ENCODE data around the gene PPP1R13B.

PPP1R13B gene

DNA sequence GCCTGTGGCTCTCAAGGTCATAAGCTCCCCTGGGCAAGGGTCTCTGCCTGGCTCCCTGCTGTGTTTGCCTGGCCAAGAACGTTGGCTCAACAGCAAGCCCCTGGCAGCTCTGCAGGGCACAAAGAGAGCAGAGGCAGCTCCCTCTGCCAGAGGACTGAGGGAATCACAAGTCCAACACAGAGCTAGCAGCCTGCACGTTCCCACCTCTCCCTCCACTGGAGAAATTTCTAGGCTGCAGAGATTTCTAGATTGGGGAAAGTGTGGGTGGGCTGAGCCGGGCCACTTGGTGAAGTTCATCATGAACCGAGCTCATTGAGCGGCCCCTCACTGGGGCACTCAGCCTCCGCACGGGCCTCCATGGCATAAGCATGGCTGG is 111.9 kb downstream of the PPP1R13B start:
- H3K27ac ChIP-seq: peak overlapping the region; percentile 49
- POLR2A ChIA-PET (ENCODE audit: low non-redundant PET): no interaction called here
- no peak for DNase-seq (ENCODE audit: low spot score)
- TF ChIP-seq CTCF (conservative IDR thresholded peaks at IDR 0.05; ENCODE audit: low read depth): no peak
- CTCF ChIA-PET: interaction anchor here (0.5 to 1.1 kb wide), 3 partner anchors 14 to 245 kb away, joined by 3 to 4 read pairs (median 3); no protein-coding TSS in a partner anchor

DNA sequence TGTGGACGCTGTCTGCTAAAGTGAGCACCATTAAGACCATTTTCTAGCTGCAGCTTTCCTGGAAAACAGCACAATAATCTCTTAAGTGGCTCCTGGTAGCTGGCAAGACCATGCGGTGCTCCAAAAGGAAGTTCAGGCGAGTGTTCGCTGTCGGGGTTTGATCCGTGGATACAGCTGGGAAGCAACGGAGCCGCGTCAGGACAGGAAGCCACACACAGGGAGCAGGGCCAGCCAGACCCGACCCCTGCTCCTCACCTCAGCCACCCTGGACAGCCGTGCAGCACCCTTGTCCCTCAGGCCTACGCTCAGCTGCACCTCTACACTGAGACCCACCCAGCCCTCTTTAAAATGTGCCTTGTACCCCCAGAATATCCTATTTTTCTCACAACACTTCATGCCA is 112.4 kb downstream of the PPP1R13B start:
- POLR2A ChIA-PET (ENCODE audit: low non-redundant PET): no interaction called here
- no peak for DNase-seq (ENCODE audit: low spot score)
- no peak for TF ChIP-seq CTCF (conservative IDR thresholded peaks at IDR 0.05; ENCODE audit: low read depth)
- CTCF ChIA-PET: interaction anchor here (1.1 kb wide), 1 partner anchor 175 kb away, joined by 3 read pairs; no protein-coding TSS in a partner anchor
- peak overlapping the region; percentile 49 for H3K27ac ChIP-seq

- ChIA-PET CTCF (interaction anchor here (1.1 kb wide), 1 partner anchor 176 kb away, joined by 3 read pairs; no protein-coding TSS in a partner anchor), POLR2A (ENCODE audit: low non-redundant PET) (no interaction called here)
These were observed 113.1 kb downstream of the PPP1R13B start for GRCh38 chr14:103734081-103734888.

GRCh38 chr14:103733651-103734050 is 113.7 kb downstream of the PPP1R13B start:
- TF ChIP-seq CTCF (conservative IDR thresholded peaks at IDR 0.05; ENCODE audit: low read depth): no peak
- POLR2A ChIA-PET (ENCODE audit: low non-redundant PET): no interaction called here
- DNase-seq (ENCODE audit: low spot score): no peak
- CTCF ChIA-PET: no interaction called here
- peak overlapping the region; percentile 49 for H3K27ac ChIP-seq

More at GRCh38 chr14:103734081-103734888, 113.1 kb downstream of the PPP1R13B start:
- no peak for TF ChIP-seq CTCF (conservative IDR thresholded peaks at IDR 0.05; ENCODE audit: low read depth)
- DNase-seq (ENCODE audit: low spot score): no peak
- peak overlapping the region; percentile 49 for H3K27ac ChIP-seq

DNA sequence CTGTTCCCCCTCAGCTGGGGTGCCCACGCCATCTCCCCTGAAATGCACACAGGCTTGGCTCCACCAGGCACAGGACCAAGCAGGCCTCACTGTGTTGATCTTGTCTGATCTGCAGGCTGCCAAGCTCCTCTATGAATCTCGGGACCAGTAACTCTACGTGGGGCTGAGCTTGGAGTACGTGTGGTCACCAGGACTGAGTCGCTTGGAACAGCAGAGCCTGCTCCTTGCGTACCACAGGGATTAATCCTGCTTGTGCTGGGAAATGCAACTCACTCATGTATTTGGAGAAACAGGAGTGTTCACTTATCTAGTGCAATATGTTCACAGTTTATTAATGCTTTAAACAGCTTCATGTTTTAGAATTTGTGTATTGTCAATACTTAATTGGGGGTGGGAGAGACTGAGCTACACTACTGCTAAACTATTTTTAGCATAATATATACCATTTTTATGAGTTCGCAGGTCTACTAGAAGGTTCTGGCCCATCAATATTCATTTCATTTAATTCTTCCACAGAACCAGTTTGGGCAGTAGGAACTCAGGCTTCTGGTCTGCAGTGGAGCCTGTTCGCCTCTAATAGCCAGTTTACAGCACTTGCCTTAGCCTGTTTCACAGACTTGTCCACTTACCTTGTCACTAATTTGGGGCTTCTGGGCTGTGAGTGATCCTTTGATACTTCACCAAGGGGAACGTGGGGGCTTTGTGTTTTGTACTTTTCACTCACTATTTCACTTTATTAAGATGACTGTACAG is 114.3 kb downstream of the PPP1R13B start:
- ChIA-PET CTCF (interaction anchor here (0.7 kb wide), 1 partner anchor 248 kb away, joined by 5 read pairs; no protein-coding TSS in a partner anchor), POLR2A (ENCODE audit: low non-redundant PET) (no interaction called here)
- peak overlapping the region; percentile 53 for H3K27ac ChIP-seq
- no peak for DNase-seq (ENCODE audit: low spot score)
- no peak for TF ChIP-seq CTCF (conservative IDR thresholded peaks at IDR 0.05; ENCODE audit: low read depth)
